ENCODE measurements around the gene SEC16A.

Gene SEC16A

GRCh38 chr9:136402067-136402466 lies 80.8 kb downstream of the SEC16A start:
- no peak for DNase-seq (ENCODE audit: low read depth in 2 of 3, low spot score in 1 of 3)

- no peak for DNase-seq (ENCODE audit: low read depth in 2 of 3, low spot score in 1 of 3)
Measured at GRCh38 chr9:136401173-136401922, 81.5 kb downstream of the SEC16A start.

- peak; percentile 75 to 85 (median 80) for DNase-seq (ENCODE audit: low read depth in 2 of 3, low spot score in 1 of 3)
Measured at GRCh38 chr9:136400038-136400834, 82.6 kb downstream of the SEC16A start, which contains the start of gene SNAPC4. Gene SNAPC4, minus strand, starts transcription at chr9:136400170. Its CDS starts 1,742 bp downstream, at chr9:136398428.

GRCh38 chr9:136399176-136400037 lies 83.4 kb downstream of the SEC16A start:
- peak in 1 of 3 donors; percentile 46 for DNase-seq (ENCODE audit: low read depth in 2 of 3, low spot score in 1 of 3)

GRCh38 chr9:136398286-136398685 lies 84.6 kb downstream of the SEC16A start:
- no peak for DNase-seq (ENCODE audit: low read depth in 2 of 3, low spot score in 1 of 3)

- no peak for DNase-seq (ENCODE audit: low read depth in 2 of 3, low spot score in 1 of 3)
Measured at GRCh38 chr9:136397643-136398042, 85.2 kb downstream of the SEC16A start.

- DNase-seq (ENCODE audit: low read depth in 2 of 3, low spot score in 1 of 3), result no peak
Measured at GRCh38 chr9:136396219-136396515, 86.7 kb downstream of the SEC16A start.

GRCh38 chr9:136395345-136396218 lies 87.3 kb downstream of the SEC16A start:
- no peak for DNase-seq (ENCODE audit: low read depth in 2 of 3, low spot score in 1 of 3)

GRCh38 chr9:136395020-136395340 lies 87.9 kb downstream of the SEC16A start:
- DNase-seq (ENCODE audit: low read depth in 2 of 3, low spot score in 1 of 3), result no peak

GRCh38 chr9:136394312-136395019 lies 88.4 kb downstream of the SEC16A start:
- DNase-seq (ENCODE audit: low read depth in 2 of 3, low spot score in 1 of 3), result no peak

GRCh38 chr9:136393531-136393930 lies 89.3 kb downstream of the SEC16A start:
- no peak for DNase-seq (ENCODE audit: low read depth in 2 of 3, low spot score in 1 of 3)

GRCh38 chr9:136392538-136393449 lies 90.0 kb downstream of the SEC16A start:
- no peak for DNase-seq (ENCODE audit: low read depth in 2 of 3, low spot score in 1 of 3)

GRCh38 chr9:136391737-136392537 lies 90.9 kb downstream of the SEC16A start:
- DNase-seq (ENCODE audit: low read depth in 2 of 3, low spot score in 1 of 3), result no peak

All from stimulated activated CD4-positive, alpha-beta T cell treated with anti-CD3 and anti-CD28 coated beads, Interleukin-12 subunit alpha, Interleukin-12 subunit beta, amount 100 ng/mL, for 48 hours (primary cell).